Measurements from ENCODE around the gene USP17L19. TPM values are rescaled to one million over a fixed set of nuclear protein-coding genes. Genes with fewer than 3 reads are reported as not detected.
"Not testable (repeated sequence)": the region's sequence is repeated elsewhere in the genome, so short reads cannot be mapped to it uniquely, and the experiment has no call there.

USP17L19 gene
- total RNA-seq, 4 donors from 2014 or later: not detected

DNA sequence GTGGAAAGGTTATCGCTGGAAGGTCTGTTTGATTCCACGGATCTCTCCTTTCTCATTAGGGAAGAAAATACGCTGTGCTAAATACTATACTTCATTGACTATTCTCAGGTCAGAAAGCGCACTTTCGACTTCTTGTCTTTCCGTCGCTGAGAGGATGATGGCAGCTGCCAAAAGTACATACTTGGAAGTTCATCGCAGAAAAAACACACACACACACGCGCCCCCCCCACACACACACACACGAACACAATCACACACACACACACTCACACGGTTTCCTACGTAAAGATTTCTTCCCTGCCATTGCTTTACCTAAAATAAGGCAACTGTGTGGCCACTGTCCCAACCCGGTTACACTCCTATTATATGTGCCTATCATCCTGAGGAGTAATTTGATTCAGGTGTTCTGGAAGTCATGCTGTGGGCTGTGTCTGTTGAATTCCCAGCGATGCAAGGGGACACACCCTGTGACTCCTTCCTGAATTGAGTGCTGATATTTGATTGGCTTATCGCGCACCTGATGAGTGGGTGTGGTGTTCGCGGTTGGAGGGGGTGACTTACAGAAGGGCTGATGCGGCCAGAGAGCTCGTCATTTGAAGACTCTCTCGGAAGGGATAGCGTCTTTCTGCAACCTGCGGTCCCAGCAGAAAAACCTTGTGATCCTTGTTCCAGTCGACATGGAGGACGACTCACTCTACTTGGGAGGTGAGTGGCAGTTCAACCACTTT, 5.1 kb upstream of the USP17L19 start, which contains the start of gene USP17L18:
USP17L18 (plus strand) TSS at position 678 of the 728 bp plus-strand sequence; CDS start at position 678, 0 bp downstream.
- TF ChIP-seq, protein P1, sequence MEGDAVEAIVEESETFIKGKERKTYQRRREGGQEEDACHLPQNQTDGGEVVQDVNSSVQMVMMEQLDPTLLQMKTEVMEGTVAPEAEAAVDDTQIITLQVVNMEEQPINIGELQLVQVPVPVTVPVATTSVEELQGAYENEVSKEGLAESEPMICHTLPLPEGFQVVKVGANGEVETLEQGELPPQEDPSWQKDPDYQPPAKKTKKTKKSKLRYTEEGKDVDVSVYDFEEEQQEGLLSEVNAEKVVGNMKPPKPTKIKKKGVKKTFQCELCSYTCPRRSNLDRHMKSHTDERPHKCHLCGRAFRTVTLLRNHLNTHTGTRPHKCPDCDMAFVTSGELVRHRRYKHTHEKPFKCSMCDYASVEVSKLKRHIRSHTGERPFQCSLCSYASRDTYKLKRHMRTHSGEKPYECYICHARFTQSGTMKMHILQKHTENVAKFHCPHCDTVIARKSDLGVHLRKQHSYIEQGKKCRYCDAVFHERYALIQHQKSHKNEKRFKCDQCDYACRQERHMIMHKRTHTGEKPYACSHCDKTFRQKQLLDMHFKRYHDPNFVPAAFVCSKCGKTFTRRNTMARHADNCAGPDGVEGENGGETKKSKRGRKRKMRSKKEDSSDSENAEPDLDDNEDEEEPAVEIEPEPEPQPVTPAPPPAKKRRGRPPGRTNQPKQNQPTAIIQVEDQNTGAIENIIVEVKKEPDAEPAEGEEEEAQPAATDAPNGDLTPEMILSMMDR (IDR thresholded peaks at IDR 0.05; ENCODE audit: low read depth): not testable (repeated sequence)

DNA sequence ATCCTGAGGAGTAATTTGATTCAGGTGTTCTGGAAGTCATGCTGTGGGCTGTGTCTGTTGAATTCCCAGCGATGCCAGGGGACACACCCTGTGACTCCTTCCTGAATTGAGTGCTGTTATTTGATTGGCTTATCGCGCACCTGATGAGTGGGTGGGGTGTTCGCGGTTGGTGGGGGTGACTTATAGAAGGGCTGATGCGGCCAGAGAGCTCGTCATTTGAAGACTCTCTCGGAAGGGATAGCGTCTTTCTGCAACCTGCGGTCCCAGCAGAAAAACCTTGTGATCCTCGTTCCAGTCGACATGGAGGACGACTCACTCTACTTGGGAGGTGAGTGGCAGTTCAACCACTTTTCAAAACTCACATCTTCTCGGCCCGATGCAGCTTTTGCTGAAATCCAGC, 4.6 kb downstream of the USP17L19 start, which contains the start of gene USP17L20:
USP17L20 (plus strand) TSS at position 301 of the 400 bp plus-strand sequence; CDS start at position 301, 0 bp downstream.
- TF ChIP-seq, protein P1 (IDR thresholded peaks at IDR 0.05; ENCODE audit: low read depth): not testable (repeated sequence)

DNA sequence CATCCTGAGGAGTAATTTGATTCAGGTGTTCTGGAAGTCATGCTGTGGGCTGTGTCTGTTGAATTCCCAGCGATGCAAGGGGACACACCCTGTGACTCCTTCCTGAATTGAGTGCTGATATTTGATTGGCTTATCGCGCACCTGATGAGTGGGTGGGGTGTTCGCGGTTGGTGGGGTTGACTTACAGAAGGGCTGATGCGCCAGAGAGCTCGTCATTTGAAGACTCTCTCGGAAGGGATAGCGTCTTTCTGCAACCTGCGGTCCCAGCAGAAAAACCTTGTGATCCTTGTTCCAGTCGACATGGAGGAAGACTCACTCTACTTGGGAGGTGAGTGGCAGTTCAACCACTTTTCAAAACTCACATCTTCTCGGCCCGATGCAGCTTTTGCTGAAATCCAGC, 9.4 kb downstream of the USP17L19 start, which contains the start of gene USP17L21:
USP17L21 (plus strand) TSS at position 301 of the 400 bp plus-strand sequence; CDS start at position 301, 0 bp downstream.
- TF ChIP-seq, protein P1 (IDR thresholded peaks at IDR 0.05; ENCODE audit: low read depth): not testable (repeated sequence)

DNA sequence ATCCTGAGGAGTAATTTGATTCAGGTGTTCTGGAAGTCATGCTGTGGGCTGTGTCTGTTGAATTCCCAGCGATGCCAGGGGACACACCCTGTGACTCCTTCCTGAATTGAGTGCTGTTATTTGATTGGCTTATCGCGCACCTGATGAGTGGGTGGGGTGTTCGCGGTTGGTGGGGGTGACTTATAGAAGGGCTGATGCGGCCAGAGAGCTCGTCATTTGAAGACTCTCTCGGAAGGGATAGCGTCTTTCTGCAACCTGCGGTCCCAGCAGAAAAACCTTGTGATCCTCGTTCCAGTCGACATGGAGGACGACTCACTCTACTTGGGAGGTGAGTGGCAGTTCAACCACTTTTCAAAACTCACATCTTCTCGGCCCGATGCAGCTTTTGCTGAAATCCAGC, 14.1 kb downstream of the USP17L19 start, which contains the start of gene USP17L22:
USP17L22 (plus strand) TSS at position 301 of the 400 bp plus-strand sequence; CDS start at position 301, 0 bp downstream.
- TF ChIP-seq, protein P1 (IDR thresholded peaks at IDR 0.05; ENCODE audit: low read depth): not testable (repeated sequence)

Other genes with a start within 250 kb of the USP17L19 start
- gene FAM90A26, start 83.0 kb upstream of the USP17L19 start, total RNA-seq: not detected
- gene USP17L10, start 42.7 kb upstream of the USP17L19 start, total RNA-seq: not detected
- not detected for gene USP17L11, start 38.0 kb upstream of the USP17L19 start, total RNA-seq
- gene USP17L12, start 33.2 kb upstream of the USP17L19 start, total RNA-seq: not detected
- not detected for gene USP17L13, start 28.5 kb upstream of the USP17L19 start, total RNA-seq
- gene USP17L15, start 19.0 kb upstream of the USP17L19 start, total RNA-seq: not detected
- not detected for gene USP17L17, start 9.5 kb upstream of the USP17L19 start, total RNA-seq
- not detected for gene USP17L18, start 4.7 kb upstream of the USP17L19 start, total RNA-seq
- not detected for gene USP17L20, start 4.7 kb downstream of the USP17L19 start, total RNA-seq
- not detected for gene USP17L21, start 9.5 kb downstream of the USP17L19 start, total RNA-seq
- not detected for gene USP17L22, start 14.2 kb downstream of the USP17L19 start, total RNA-seq
- not detected for gene USP17L24, start 71.8 kb downstream of the USP17L19 start, total RNA-seq
- not detected for gene USP17L25, start 76.5 kb downstream of the USP17L19 start, total RNA-seq
- not detected for gene USP17L26, start 81.3 kb downstream of the USP17L19 start, total RNA-seq
- gene USP17L5, start 86.0 kb downstream of the USP17L19 start, total RNA-seq: not detected
- not detected for gene USP17L27, start 90.8 kb downstream of the USP17L19 start, total RNA-seq
- gene USP17L28, start 95.5 kb downstream of the USP17L19 start, total RNA-seq: not detected
- gene USP17L29, start 100.3 kb downstream of the USP17L19 start, total RNA-seq: not detected
- not detected for gene USP17L30, start 109.8 kb downstream of the USP17L19 start, total RNA-seq
- gene DEFB131A, start 191.0 kb downstream of the USP17L19 start, total RNA-seq: not detected